ENCODE data around the gene OR2F1. TPM values are rescaled to one million over a fixed set of nuclear protein-coding genes. Genes with fewer than 3 reads are reported as not detected.

The OR2F1 gene
- total RNA-seq, 1 donor from 2014 or later, result not detected

Other genes with a start within 250 kb of the OR2F1 start
- 1.7 TPM for gene CTAGE6, start 197.1 kb upstream of the OR2F1 start, total RNA-seq
- 50.1 TPM for gene TCAF1, start 52.7 kb upstream of the OR2F1 start, total RNA-seq
- not detected for gene OR2F2, start 19.6 kb upstream of the OR2F1 start, total RNA-seq
- gene OR6B1, start 45.5 kb downstream of the OR2F1 start, total RNA-seq, result not detected
- not detected for gene OR2A5, start 94.1 kb downstream of the OR2F1 start, total RNA-seq
- gene OR2A25, start 115.0 kb downstream of the OR2F1 start, total RNA-seq, result not detected
- not detected for gene OR2A12, start 131.4 kb downstream of the OR2F1 start, total RNA-seq
- not detected for gene OR2A2, start 154.7 kb downstream of the OR2F1 start, total RNA-seq
- gene OR2A14, start 168.3 kb downstream of the OR2F1 start, total RNA-seq, result not detected
- 6.6 TPM for gene CTAGE4, start 228.6 kb downstream of the OR2F1 start, total RNA-seq
- 8.3 TPM for gene ARHGEF35, start 241.0 kb downstream of the OR2F1 start, total RNA-seq